Endothelial cell of umbilical vein (primary cell): ENCODE results near the gene FEN1. TPM values are rescaled to one million over a fixed set of nuclear protein-coding genes. Genes with fewer than 3 reads are reported as not detected.
A peak's percentile ranks its signal among the peaks of the same experiment; 100 is the strongest.

Source experiments
- BruUV-seq: library from RNA; stranded (reverse); fragments of 400-500 nt; replicated peaks from 2 replicates; lab custom pipeline; 2021; lab: Mats Ljungman, UMichigan
- CTCF ChIA-PET: fragments of 300-600, 350-600 bp; sonication (Branson Sonifier 250); formaldehyde crosslinking; loops from one replicate; lab custom pipeline; 2021; ENCODE audit warnings: antibody characterized with exemption, inconsistent platforms; lab: Charles Lee
- POLR2A ChIA-PET: fragments of 300-600, 350-600 bp; sonication (Branson Sonifier 250); formaldehyde crosslinking; loops from one replicate; lab custom pipeline; 2021; ENCODE audit warnings: antibody characterized with exemption, inconsistent platforms; lab: Charles Lee
- DNase-seq: peaks from one replicate; pipeline ENCODE4 v3.0.0-alpha.2; 2011; ENCODE audit warnings: low read depth, low spot score
- FAIRE-seq: peaks from 2 replicates; lab custom pipeline; 2011; peaks lifted over from hg19 to GRCh38; lab: Jason Lieb, UNC
- H2AFZ ChIP-seq: 2 replicates; pipeline ENCODE4 v1.6.0; 2012; ENCODE audit warnings: low read depth, low read length, control low read depth, inconsistent platforms
- H3K27ac ChIP-seq: 2 replicates; pipeline ENCODE4 v1.5.1; 2011; ENCODE audit warnings: low read depth, mild to moderate bottlenecking, control low read depth, low read length, moderate library complexity; ENCODE audit not compliant: insufficient read depth
- H3K27me3 ChIP-seq, 2 experiments: 2 replicates each; pipeline versions ENCODE4 v1.6.0 to v1.6.1; 2011; ENCODE audit warnings: low read length in 2 of 2, mixed read lengths in 1 of 2; ENCODE audit not compliant: control insufficient read depth in 2 of 2, insufficient read depth in 2 of 2
- H3K36me3 ChIP-seq, 2 experiments: 2 replicates in 1 of 2; 3 replicates in 1 of 2; pipeline ENCODE4 v1.5.1; 2011; ENCODE audit warnings: low read length in 2 of 2, mild to moderate bottlenecking in 1 of 2, moderate library complexity in 1 of 2; ENCODE audit not compliant: control insufficient read depth in 2 of 2, insufficient read depth in 2 of 2; ENCODE audit errors: extremely low read depth in 1 of 2
- H3K4me1 ChIP-seq: 3 replicates; pipeline ENCODE4 v1.5.1; 2011; ENCODE audit warnings: mild to moderate bottlenecking, low read length; ENCODE audit not compliant: control insufficient read depth, insufficient read depth; ENCODE audit errors: extremely low read depth
- H3K4me2 ChIP-seq: 2 replicates; pipeline ENCODE4 v1.6.1; 2011; ENCODE audit warnings: low read length, control low read depth, mixed read lengths; ENCODE audit not compliant: insufficient read depth
- H3K4me3 ChIP-seq, 3 experiments: fragments of 200-600 bp in 1 of 3; sonication (generic), shearing (Covaris generic) in 1 of 3; replicated peaks in 1 of 3; 2 replicates each; pipeline ENCODE4 v1.5.1; 2011 to 2016; ENCODE audit warnings: control low read depth in 3 of 3, low read length in 3 of 3, mild to moderate bottlenecking in 2 of 3, inconsistent platforms in 1 of 3, low read depth in 1 of 3, moderate library complexity in 1 of 3; ENCODE audit not compliant: insufficient read depth in 1 of 3
- H3K79me2 ChIP-seq: 2 replicates; pipeline ENCODE4 v1.6.0; 2012; ENCODE audit warnings: low read length, inconsistent platforms; ENCODE audit not compliant: control insufficient read depth, insufficient read depth
- H3K9ac ChIP-seq: replicated peaks from 2 replicates; pipeline ENCODE3; 2011; ENCODE audit warnings: low read length, control low read depth; ENCODE audit not compliant: insufficient read depth; ENCODE audit errors: extremely low read depth
- H3K9me1 ChIP-seq: replicated peaks from 3 replicates; pipeline ENCODE4 v1.6.0; 2011; ENCODE audit warnings: mild to moderate bottlenecking, low read length; ENCODE audit not compliant: control insufficient read depth, insufficient read depth; ENCODE audit errors: extremely low read depth
- H3K9me3 ChIP-seq: replicated peaks from 2 replicates; pipeline ENCODE4 v1.5.1; 2012; ENCODE audit warnings: low read length, inconsistent platforms; ENCODE audit not compliant: control insufficient read depth, insufficient read depth
- H4K20me1 ChIP-seq: replicated peaks from 2 replicates; pipeline ENCODE3; 2011; ENCODE audit warnings: mild to moderate bottlenecking, low read length; ENCODE audit not compliant: control insufficient read depth, insufficient read depth; ENCODE audit errors: extremely low read depth
- EZH2 ChIP-seq: IDR thresholded peaks from 2 replicates; pipeline ENCODE4 v1.6.1; 2012; ENCODE audit warnings: borderline replicate concordance, low read depth, mild to moderate bottlenecking, moderate library complexity, low read length, inconsistent platforms; ENCODE audit not compliant: severe bottlenecking
- FOS ChIP-seq: IDR thresholded peaks from 2 replicates; pipeline ENCODE4 v1.6.1; 2011; ENCODE audit warnings: mild to moderate bottlenecking, low read length, moderate library complexity, borderline replicate concordance; ENCODE audit not compliant: insufficient read depth
- GATA2 ChIP-seq: IDR thresholded peaks from 2 replicates; pipeline ENCODE4 v1.7.0; 2011; ENCODE audit warnings: low read depth, mild to moderate bottlenecking, moderate library complexity, mixed read lengths, low read length; ENCODE audit not compliant: insufficient read length, insufficient read depth
- JUN ChIP-seq: IDR thresholded peaks from 2 replicates; pipeline ENCODE4 v1.6.1; 2011; ENCODE audit warnings: borderline replicate concordance, low read depth; ENCODE audit not compliant: insufficient read length, insufficient read depth
- MYC ChIP-seq: IDR thresholded peaks from one replicate; pipeline ENCODE4 v1.6.1; 2011; ENCODE audit warnings: mild to moderate bottlenecking, low read depth, low read length
- POLR2A ChIP-seq: IDR thresholded peaks from 2 replicates; pipeline ENCODE4 v1.6.1; 2012; ENCODE audit warnings: low read depth, mild to moderate bottlenecking, control low read depth, low read length
- POLR2AphosphoS5 ChIP-seq: IDR thresholded peaks from 2 replicates; pipeline ENCODE4 v1.6.1; 2012; ENCODE audit warnings: low read depth, mild to moderate bottlenecking, control low read depth, low read length, moderate library complexity; ENCODE audit not compliant: insufficient read depth
- dilution Hi-C: fragments of 300-500 bp; cut with MboI; formaldehyde crosslinking; loops from one replicate; pipeline ENCODE4 v1.15.0; 2019; ENCODE audit warnings: low sequenced_read_pairs; ENCODE audit not compliant: extremely low pct_ligation_motif_present
- intact Hi-C: fragments of 100-400 bp; cut with micrococcal nuclease; formaldehyde crosslinking; loops from one replicate; pipeline ENCODE4 v1.10.0; 2022
- polyA plus RNA-seq, 4 experiments: library from polyadenylated mRNA; depleted of rRNA in 3 of 4; stranded (reverse) in 3 of 4; unstranded in 1 of 4; fragments of >200 nt; gene quantifications; 2 replicates each; pipeline versions ENCODE4 v1.2.1 to v1.2.3, GENCODE V29; 2011 to 2012; ENCODE audit warnings: missing spikeins in 1 of 4
- total RNA-seq: library from RNA; stranded (reverse); gene quantifications from 2 replicates; pipeline ENCODE4 v1.2.3, GENCODE V29; 2021
- TF ChIP-seq, protein P1 (sequence below): IDR thresholded peaks from 2 replicates; pipeline ENCODE4 v1.6.1; 2011; ENCODE audit not compliant: insufficient read depth, insufficient read length
- TF ChIP-seq, protein P2 (sequence below), 2 donors: IDR thresholded peaks; 1 replicate in 1 of 2; 2 replicates in 1 of 2; pipeline ENCODE4 v1.5.1; 2011; ENCODE audit warnings: low read length in 2 of 2, mild to moderate bottlenecking in 2 of 2, moderate library complexity in 2 of 2, control low read depth in 1 of 2, inconsistent platforms in 1 of 2, low read depth in 1 of 2; ENCODE audit not compliant: insufficient read depth in 1 of 2; ENCODE audit errors: extremely low read depth in 1 of 2

The FEN1 gene
- total and polyA plus RNA-seq, 2 donors (not counting 3 experiments of a cell fraction or from before 2014, with no cell fraction given), result 29.3 to 60.5 TPM

DNA sequence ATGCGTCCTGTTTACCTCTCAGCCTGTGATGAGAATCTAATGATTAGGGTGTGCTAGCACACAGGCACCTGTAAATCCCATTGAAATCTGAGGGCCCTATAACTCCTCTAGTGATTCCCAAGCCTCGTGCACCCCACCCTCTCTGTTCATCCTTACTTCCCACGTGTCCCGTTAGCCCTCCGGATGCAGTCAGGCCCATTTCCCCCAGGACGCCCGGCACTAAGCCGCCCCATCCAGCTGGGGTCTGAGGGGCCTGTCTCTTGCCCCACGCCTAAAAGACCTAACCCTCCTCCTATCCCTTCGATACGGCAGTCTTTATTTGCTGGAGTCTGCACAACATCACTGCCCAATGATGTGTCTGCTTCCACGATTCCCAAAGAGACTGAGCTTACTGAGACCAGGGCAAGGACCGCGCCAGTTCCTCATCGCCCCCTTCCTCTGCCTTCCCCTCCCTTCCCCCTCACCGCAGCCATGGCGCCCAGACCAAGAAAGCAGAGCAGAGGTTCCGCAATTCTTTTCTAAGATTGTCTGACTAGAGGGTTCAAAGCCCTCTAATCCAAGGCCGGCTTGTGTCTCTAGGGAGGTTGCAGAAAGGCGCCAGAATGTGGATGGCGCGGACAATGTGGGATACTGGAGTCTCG lies 34.3 kb downstream of the FEN1 start:
- Histone ChIP-seq H3K9me1 (no peaks in the 10 kb centered on the region), H3K27me3 (no peaks in the 10 kb centered on the region), H3K9ac (peak overlapping the region; percentile 90), H4K20me1 (peaks cover 4% of the 10 kb centered on the region), H3K27ac (peak overlapping the region; percentile 86), H3K4me2 (peak overlapping the region; percentile 63), H3K9me3 (no peaks in the 10 kb centered on the region), H3K4me1 (peaks cover 35% of the 10 kb centered on the region), H3K4me3 (peak overlapping the region; percentile 69 to 93 (median 76)), H2AFZ (peak overlapping the region; percentile 15), H3K36me3 (peaks cover 0 to 2% of the 10 kb centered on the region in 2 experiments), H3K79me2 (peaks cover 41% of the 10 kb centered on the region)
- ChIA-PET POLR2A (no interaction called here), CTCF (interaction anchor here (3.5 to 3.6 kb wide), 2 partner anchors 10 to 30 kb away, joined by 25 to 50 read pairs; partner anchors contain the start of gene FADS1)
- DNase-seq, result no peak
- TF ChIP-seq JUN (no peak), EZH2 (no peak), FOS (no peak), POLR2A (no peak), MYC (no peak), GATA2 (no peak), POLR2AphosphoS5 (no peak)
- TF ChIP-seq, protein P1, sequence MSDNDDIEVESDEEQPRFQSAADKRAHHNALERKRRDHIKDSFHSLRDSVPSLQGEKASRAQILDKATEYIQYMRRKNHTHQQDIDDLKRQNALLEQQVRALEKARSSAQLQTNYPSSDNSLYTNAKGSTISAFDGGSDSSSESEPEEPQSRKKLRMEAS, result no peak
- TF ChIP-seq, protein P2, sequence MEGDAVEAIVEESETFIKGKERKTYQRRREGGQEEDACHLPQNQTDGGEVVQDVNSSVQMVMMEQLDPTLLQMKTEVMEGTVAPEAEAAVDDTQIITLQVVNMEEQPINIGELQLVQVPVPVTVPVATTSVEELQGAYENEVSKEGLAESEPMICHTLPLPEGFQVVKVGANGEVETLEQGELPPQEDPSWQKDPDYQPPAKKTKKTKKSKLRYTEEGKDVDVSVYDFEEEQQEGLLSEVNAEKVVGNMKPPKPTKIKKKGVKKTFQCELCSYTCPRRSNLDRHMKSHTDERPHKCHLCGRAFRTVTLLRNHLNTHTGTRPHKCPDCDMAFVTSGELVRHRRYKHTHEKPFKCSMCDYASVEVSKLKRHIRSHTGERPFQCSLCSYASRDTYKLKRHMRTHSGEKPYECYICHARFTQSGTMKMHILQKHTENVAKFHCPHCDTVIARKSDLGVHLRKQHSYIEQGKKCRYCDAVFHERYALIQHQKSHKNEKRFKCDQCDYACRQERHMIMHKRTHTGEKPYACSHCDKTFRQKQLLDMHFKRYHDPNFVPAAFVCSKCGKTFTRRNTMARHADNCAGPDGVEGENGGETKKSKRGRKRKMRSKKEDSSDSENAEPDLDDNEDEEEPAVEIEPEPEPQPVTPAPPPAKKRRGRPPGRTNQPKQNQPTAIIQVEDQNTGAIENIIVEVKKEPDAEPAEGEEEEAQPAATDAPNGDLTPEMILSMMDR (IDR thresholded peaks at IDR 0.05; ENCODE audit: extremely low read depth in 1 of 2, insufficient read depth in 1 of 2, low read depth in 1 of 2, low read length in 2 of 2), result no peak
- intact Hi-C loops, result loop anchor here (1.0 kb wide), 2 partner anchors 10 to 35 kb away; partner anchors contain the start of genes FADS1, FEN1 and TMEM258
- dilution Hi-C loops, result no loop called here
- no peak for FAIRE-seq
- TSS peak; percentile 81 for BruUV-seq
